A673 (cell line): ENCODE results near the gene CYP4A11. TPM values are rescaled to one million over a fixed set of nuclear protein-coding genes. Genes with fewer than 3 reads are reported as not detected.
"Not testable (repeated sequence)": the region's sequence is repeated elsewhere in the genome, so short reads cannot be mapped to it uniquely, and the experiment has no call there.

Experiments
- BruUV-seq: library from RNA; stranded (reverse); fragments of 400-500 nt; replicated peaks from 2 replicates; lab custom pipeline; 2021; lab: Mats Ljungman, UMichigan
- CTCF ChIA-PET: fragments of 300-600 bp; sonication (Branson Sonifier 250); formaldehyde crosslinking; loops from one replicate; lab custom pipeline; 2022; ENCODE audit warnings: antibody characterized with exemption; lab: Charles Lee
- POLR2A ChIA-PET: fragments of 300-600 bp; sonication (Branson Sonifier 250); formaldehyde crosslinking; loops from one replicate; lab custom pipeline; 2022; ENCODE audit warnings: antibody characterized with exemption; ENCODE audit not compliant: low non-redundant PET; lab: Charles Lee
- DNase-seq: peaks from one replicate; pipeline ENCODE4 v3.0.0-alpha.2; 2015; ENCODE audit warnings: low spot score
- H3K27ac ChIP-seq: fragments of 200-600 bp; sonication (generic); 2 replicates; pipeline ENCODE4 v1.5.1; 2016; ENCODE audit warnings: mixed run types, low read depth, mild to moderate bottlenecking, mixed read lengths, antibody characterized with exemption, low read length; ENCODE audit not compliant: poor library complexity, severe bottlenecking
- H3K27me3 ChIP-seq: fragments of 200-600 bp; sonication (generic); replicated peaks from 2 replicates; pipeline ENCODE4 v1.6.1; 2017; ENCODE audit warnings: mixed run types, low read depth, mild to moderate bottlenecking, mixed read lengths, antibody characterized with exemption, low read length; ENCODE audit not compliant: insufficient read depth, poor library complexity
- H3K36me3 ChIP-seq: fragments of 200-600 bp; sonication (generic); 2 replicates; pipeline ENCODE4 v1.6.1; 2016; ENCODE audit warnings: mixed run types, mild to moderate bottlenecking, mixed read lengths, antibody characterized with exemption, low read length; ENCODE audit not compliant: insufficient read depth, poor library complexity, severe bottlenecking
- H3K4me1 ChIP-seq: fragments of 200-600 bp; sonication (generic); 2 replicates; pipeline ENCODE4 v1.6.1; 2017; ENCODE audit warnings: mixed run types, mild to moderate bottlenecking, mixed read lengths, antibody characterized with exemption, low read length; ENCODE audit not compliant: insufficient read depth, poor library complexity, severe bottlenecking
- H3K4me3 ChIP-seq: fragments of 200-600 bp; sonication (generic); 2 replicates; pipeline ENCODE4 v1.5.1; 2016; ENCODE audit warnings: low read depth, mixed run types, mild to moderate bottlenecking, mixed read lengths, low read length; ENCODE audit not compliant: poor library complexity, severe bottlenecking
- H3K9me3 ChIP-seq: fragments of 200-600 bp; sonication (generic); 2 replicates; pipeline ENCODE4 v1.6.1; 2016; ENCODE audit warnings: mixed run types, low read depth, mild to moderate bottlenecking, mixed read lengths, antibody characterized with exemption, low read length; ENCODE audit not compliant: poor library complexity, severe bottlenecking
- CTCF ChIP-seq: fragments of 300-800, 200-600 bp; sonication (generic); conservative IDR thresholded peaks from 2 replicates; pipeline ENCODE4 v1.5.1; 2017; ENCODE audit warnings: low read depth, mild to moderate bottlenecking, antibody characterized with exemption, low read length, moderate library complexity, mixed read lengths
- EZH2 ChIP-seq: fragments of 200-600 bp; sonication (generic); IDR thresholded peaks from 2 replicates; pipeline ENCODE4 v1.6.1; 2017; ENCODE audit warnings: borderline replicate concordance, low read depth, mild to moderate bottlenecking, mixed read lengths, antibody characterized with exemption, low read length; ENCODE audit not compliant: poor library complexity, severe bottlenecking
- intact Hi-C: fragments of 100-400 bp; cut with micrococcal nuclease; formaldehyde crosslinking; loops from one replicate; pipeline ENCODE4 v1.10.0; 2022; ENCODE audit not compliant: unreplicated experiment
- total RNA-seq: library from RNA; stranded (reverse); gene quantifications from 2 replicates; pipeline ENCODE4 v1.2.3, GENCODE V29; 2021

The CYP4A11 gene
- total RNA-seq, 1 experiment from 2014 or later = not detected

DNA sequence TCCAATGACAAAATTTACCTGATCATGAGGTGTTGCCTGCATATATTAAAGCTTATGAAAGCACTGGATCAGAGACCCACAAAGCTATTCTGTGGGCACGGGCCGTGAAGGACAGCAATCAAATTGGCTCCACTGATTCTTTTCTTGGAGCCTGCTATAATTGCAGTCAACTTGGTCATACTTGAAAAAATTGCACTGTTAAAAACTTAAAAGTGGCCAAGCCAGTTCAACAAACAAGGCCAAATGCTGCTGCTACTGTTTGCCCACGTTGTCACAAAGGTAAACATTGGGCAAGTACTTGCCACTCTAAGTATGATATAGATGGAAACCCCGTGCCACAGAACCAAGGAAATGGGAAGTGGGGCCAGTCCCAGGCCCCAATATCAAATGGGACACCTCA lies 37.8 kb downstream of the CYP4A11 start:
- ChIA-PET CTCF (no interaction called here), POLR2A (no interaction called here)
- no peak for TF ChIP-seq EZH2
- TF ChIP-seq CTCF = no peak
- intact Hi-C loops = no loop called here
- Histone ChIP-seq H3K27ac (no peak overlapping the region), H3K4me1 (no peaks in the 10 kb centered on the region), H3K36me3 (no peaks in the 10 kb centered on the region), H3K9me3 (no peaks in the 10 kb centered on the region), H3K4me3 (no peak overlapping the region), H3K27me3 (peaks cover 15% of the 10 kb centered on the region)
- BruUV-seq = no TSS peak
- no peak for DNase-seq

GRCh38 chr1:46900401-46900800 lies 40.9 kb downstream of the CYP4A11 start:
- Histone ChIP-seq H3K27me3 (peaks cover 10% of the 10 kb centered on the region), H3K27ac (no peak overlapping the region), H3K4me1 (no peaks in the 10 kb centered on the region), H3K4me3 (no peak overlapping the region), H3K9me3 (no peaks in the 10 kb centered on the region), H3K36me3 (no peaks in the 10 kb centered on the region)
- TF ChIP-seq EZH2 = no peak
- no peak for TF ChIP-seq CTCF
- intact Hi-C loops = no loop called here
- ChIA-PET CTCF (no interaction called here), POLR2A (no interaction called here)
- DNase-seq = no peak
- BruUV-seq = no TSS peak

- CTCF ChIA-PET, POLR2A ChIA-PET, intact Hi-C loops, BruUV-seq, DNase-seq, H3K4me3 ChIP-seq, H3K36me3 ChIP-seq, H3K9me3 ChIP-seq, H3K4me1 ChIP-seq, H3K27ac ChIP-seq, H3K27me3 ChIP-seq: not testable (repeated sequence)
Measured at GRCh38 chr1:46881656-46882055, 59.6 kb downstream of the CYP4A11 start.

Other genes starting within 250 kb of the CYP4A11 start
- gene EFCAB14, start 222.4 kb downstream of the CYP4A11 start, total RNA-seq = 38.6 and 39.8 TPM in 2 replicates
- gene CYP4B1, start 142.4 kb downstream of the CYP4A11 start, total RNA-seq = not detected in 2 replicates
- not detected in 2 replicates for gene CYP4X1, start 82.2 kb upstream of the CYP4A11 start, total RNA-seq
- gene CYP4Z1, start 125.8 kb upstream of the CYP4A11 start, total RNA-seq = not detected in 2 replicates
- not detected in 2 replicates for gene CYP4A22, start 196.0 kb upstream of the CYP4A11 start, total RNA-seq
- not detected in 2 replicates for gene PDZK1IP1, start 248.6 kb upstream of the CYP4A11 start, total RNA-seq